Brain microvascular endothelial cell (primary cell): ENCODE results near the gene XPNPEP2.
"Not testable (repeated sequence)": the region's sequence is repeated elsewhere in the genome, so short reads cannot be mapped to it uniquely, and the experiment has no call there.

Experiments
- DNase-seq: peaks from one replicate; pipeline ENCODE4 v3.0.0-alpha.2; 2020
- H3K27ac ChIP-seq: fragments of 250-450 bp; sonication (Bioruptor Pico); 2 replicates; pipeline ENCODE4 v1.5.1; 2020; ENCODE audit warnings: mild to moderate bottlenecking, moderate library complexity
- H3K27me3 ChIP-seq: fragments of 250-450 bp; sonication (Bioruptor Pico); replicated peaks from 2 replicates; pipeline ENCODE4 v1.5.1; 2020; ENCODE audit warnings: mild to moderate bottlenecking
- H3K36me3 ChIP-seq: fragments of 250-450 bp; sonication (Bioruptor Pico); replicated peaks from 2 replicates; pipeline ENCODE4 v1.5.1; 2020; ENCODE audit warnings: mild to moderate bottlenecking
- H3K4me3 ChIP-seq: 2 replicates; pipeline ENCODE4 v1.5.1; 2011; ENCODE audit warnings: low read depth, mild to moderate bottlenecking, control low read depth, low read length, moderate library complexity
- CTCF ChIP-seq: IDR thresholded peaks from 2 replicates; pipeline ENCODE4 v1.5.1; 2011; ENCODE audit warnings: low read depth, mild to moderate bottlenecking, moderate library complexity, low read length, control low read depth, inconsistent platforms; ENCODE audit errors: missing control alignments
- in situ Hi-C: cut with HindIII; loops from 2 replicates; pipeline ENCODE4 v1.10.0; 2017; ENCODE audit warnings: low sequenced_read_pairs, low pct_ligation_motif_present

Gene XPNPEP2

GRCh38 chrX:129739578-129739977 lies 799 bp downstream of the XPNPEP2 start:
- H3K36me3 ChIP-seq = no peaks in the 10 kb centered on the region
- TF ChIP-seq CTCF = no peak
- H3K27ac ChIP-seq = no peak overlapping the region
- in situ Hi-C loops = no loop called here
- DNase-seq = no peak
- no peak overlapping the region for H3K4me3 ChIP-seq
- no peaks in the 10 kb centered on the region for H3K27me3 ChIP-seq

GRCh38 chrX:129741880-129742758 lies 3.3 kb downstream of the XPNPEP2 start:
- in situ Hi-C loops = no loop called here
- H3K27ac ChIP-seq = no peak overlapping the region
- no peak for DNase-seq
- no peaks in the 10 kb centered on the region for H3K36me3 ChIP-seq
- H3K4me3 ChIP-seq = no peak overlapping the region
- no peaks in the 10 kb centered on the region for H3K27me3 ChIP-seq
- no peak for TF ChIP-seq CTCF

GRCh38 chrX:129742759-129743152 lies 4.0 kb downstream of the XPNPEP2 start:
- H3K27ac ChIP-seq, in situ Hi-C loops, H3K27me3 ChIP-seq, H3K36me3 ChIP-seq, H3K4me3 ChIP-seq, DNase-seq: not testable (repeated sequence)

- TF ChIP-seq CTCF = no peak
- in situ Hi-C loops = no loop called here
- H3K27ac ChIP-seq = no peak overlapping the region
- H3K4me3 ChIP-seq = no peak overlapping the region
- DNase-seq = no peak
- H3K27me3 ChIP-seq = no peaks in the 10 kb centered on the region
- H3K36me3 ChIP-seq = no peaks in the 10 kb centered on the region
Observed at GRCh38 chrX:129743821-129744220, 5.0 kb downstream of the XPNPEP2 start.

GRCh38 chrX:129744861-129745321 lies 6.1 kb downstream of the XPNPEP2 start:
- Histone ChIP-seq H3K4me3 (no peak overlapping the region), H3K27me3 (no peaks in the 10 kb centered on the region), H3K27ac (no peak overlapping the region), H3K36me3 (no peaks in the 10 kb centered on the region)
- in situ Hi-C loops = no loop called here
- DNase-seq = no peak
- no peak for TF ChIP-seq CTCF

- DNase-seq = no peak
- H3K27me3 ChIP-seq = no peaks in the 10 kb centered on the region
Observed at GRCh38 chrX:129746557-129747470, 8.0 kb downstream of the XPNPEP2 start.

More at GRCh38 chrX:129746557-129747470, 8.0 kb downstream of the XPNPEP2 start:
- Histone ChIP-seq H3K27ac (no peak overlapping the region), H3K4me3 (no peak overlapping the region), H3K36me3 (no peaks in the 10 kb centered on the region)
- in situ Hi-C loops = no loop called here
- no peak for TF ChIP-seq CTCF
